Ovary (tissue), 3 donors: ENCODE measurements around the gene ITPK1.

Experiments used
- CTCF ChIP-seq, 3 donors: fragments of 450-650 bp in 2 of 3; fragments of 200-600 bp in 1 of 3; IDR thresholded peaks; one replicate each; pipeline versions ENCODE4 v1.5.1 to v1.8.0; 2016 to 2022; ENCODE audit warnings: antibody characterized with exemption in 3 of 3, mild to moderate bottlenecking in 1 of 3
- EP300 ChIP-seq: sonication (generic); formaldehyde crosslinking; IDR thresholded peaks from one replicate; pipeline ENCODE4 v1.6.1; 2017; ENCODE audit warnings: antibody characterized with exemption
- POLR2A ChIP-seq: fragments of 450-650 bp; IDR thresholded peaks from one replicate; pipeline ENCODE4 v1.6.1; 2017; ENCODE audit warnings: antibody characterized with exemption, mild to moderate bottlenecking, moderate library complexity
- donor health status: DM: no; HTN: no; CAD: no.

GRCh38 chr14:93015064-93015463 lies 100.7 kb downstream of the ITPK1 start:
- TF ChIP-seq CTCF (IDR thresholded peaks at IDR 0.05) (no peak), EP300 (no peak), POLR2A (no peak)
